Hematopoietic multipotent progenitor cell treated with erythropoietin and hydrocortisone succinate and interleukin-3 and kit ligand, for 4 days (in vitro differentiated cells): ENCODE results near the gene FAIM.
A peak's percentile ranks its signal among the peaks of the same experiment; 100 is the strongest.

Experiments used
- DNase-seq: peaks from one replicate; pipeline ENCODE4 v3.0.0-alpha.2; 2015

Gene FAIM

DNA sequence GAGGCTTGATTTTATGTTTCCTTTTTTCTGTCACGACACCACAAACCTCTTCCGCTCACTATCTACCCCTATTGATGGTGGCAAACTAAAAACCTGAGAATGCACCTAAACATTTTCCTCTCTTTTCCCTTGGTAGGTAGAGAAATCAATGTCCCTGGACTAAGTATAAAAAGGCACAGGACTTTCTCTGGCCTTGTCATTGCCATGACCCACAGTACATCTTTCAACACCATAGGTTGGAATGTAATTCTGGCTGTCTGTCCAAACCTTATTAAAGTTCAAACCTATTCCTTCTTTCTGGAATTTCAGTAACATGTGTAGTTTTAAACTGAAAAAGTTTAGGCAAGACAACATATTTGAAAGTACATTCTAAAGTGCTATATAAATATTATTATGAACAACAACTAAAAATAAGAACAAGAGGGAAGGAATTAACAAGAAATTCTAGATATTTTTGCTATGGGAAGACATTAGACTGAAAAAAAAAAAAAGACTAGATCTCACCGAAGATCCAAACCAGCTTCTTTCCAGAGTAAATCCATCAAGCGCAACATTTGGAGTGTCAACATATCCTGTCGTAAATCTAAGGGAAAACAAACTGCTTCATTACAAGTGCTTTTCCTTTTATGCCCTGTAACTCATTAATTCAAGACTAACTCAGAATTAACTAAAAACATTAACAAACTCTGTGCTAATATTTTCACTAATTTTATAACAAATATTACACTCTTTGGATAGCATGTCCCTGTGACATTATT lies 73.1 kb downstream of the FAIM start:
- DNase-seq = no peak

DNA sequence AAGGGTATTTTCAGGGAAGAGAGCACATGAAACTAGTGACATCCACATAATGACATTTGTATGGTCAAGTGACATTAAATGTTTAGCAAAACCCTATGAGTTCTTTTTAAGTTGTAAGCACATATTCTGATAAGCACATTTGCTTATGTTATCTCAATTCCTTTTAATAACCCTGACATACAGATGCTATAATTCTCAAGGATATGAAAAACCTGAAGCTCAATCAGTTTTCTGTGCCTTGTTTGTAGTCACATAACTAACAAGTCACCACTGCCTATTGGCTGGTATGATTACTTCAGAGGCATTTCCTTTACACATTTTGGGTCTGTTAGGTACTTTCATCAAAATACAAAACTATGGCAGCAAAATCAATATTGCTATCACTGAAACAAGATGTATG lies 74.1 kb downstream of the FAIM start:
- peak; percentile 55 for DNase-seq
